ENCODE results near the gene BAZ2B. TPM values are rescaled to one million over a fixed set of nuclear protein-coding genes. Genes with fewer than 3 reads are reported as not detected.

The BAZ2B gene
- total RNA-seq, 1 experiment from 2014 or later: 34.9 TPM

DNA sequence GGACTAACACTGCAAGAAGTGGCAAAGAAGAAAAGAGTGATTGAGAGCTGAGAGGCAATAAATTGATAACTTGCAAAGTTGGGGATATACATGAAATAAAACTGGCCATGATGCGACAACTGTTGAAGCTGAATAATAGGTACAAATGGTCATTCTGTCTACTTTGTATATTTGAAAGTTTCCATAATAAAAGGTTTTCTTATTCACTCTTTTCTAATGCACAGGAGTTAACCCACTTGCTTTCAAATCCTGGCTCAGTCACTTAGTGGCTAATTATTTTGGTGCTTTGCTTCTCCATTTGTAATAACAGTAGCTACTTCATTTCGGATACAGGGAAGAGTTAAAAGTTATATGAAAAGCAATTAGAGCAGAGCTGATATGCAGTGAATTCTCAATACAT is 170.1 kb downstream of the BAZ2B start:
- BruUV-seq (replicated peaks): no TSS peak
- POLR2A ChIA-PET (ENCODE audit: unreplicated experiment): interaction anchor here (0.5 kb wide), 1 partner anchor 257 kb away, joined by 5 read pairs; no protein-coding TSS in a partner anchor

GRCh38 chr2:159445307-159445706 is 171.0 kb downstream of the BAZ2B start:
- Histone ChIP-seq H2AFZ (no peak overlapping the region), H3K4me2 (no peak overlapping the region), H3K79me2 (ENCODE audit: low read depth) (no peaks in the 10 kb centered on the region), H3K36me3 (ENCODE audit: low read depth) (peaks cover 4% of the 10 kb centered on the region; the same call in 1 of the 2 replicates), H3K9me3 (ENCODE audit: insufficient read depth, low read depth) (no peaks in the 10 kb centered on the region), H3K9me2 (ENCODE audit: insufficient read depth) (no peaks in the 10 kb centered on the region), H3K4me3 (no peak overlapping the region), H4K20me1 (ENCODE audit: insufficient read depth) (no peaks in the 10 kb centered on the region), H3F3A (ENCODE audit: insufficient read depth, low read depth) (no peaks in the 10 kb centered on the region), H3K27ac (no peak overlapping the region), H3K4me1 (replicated peaks; ENCODE audit: insufficient read depth) (no peaks in the 10 kb centered on the region), H3K27me3 (ENCODE audit: insufficient read depth, low read depth) (no peaks in the 10 kb centered on the region)
- TF ChIP-seq CTCF (conservative IDR thresholded peaks at IDR 0.05): no peak
- no peak for TF ChIP-seq EZH2 (IDR thresholded peaks at IDR 0.05; ENCODE audit: low read depth)
- ChIA-PET POLR2A (ENCODE audit: unreplicated experiment) (no interaction called here), CTCF (no interaction called here)
- BruUV-seq (replicated peaks): no TSS peak
- DNase-seq: no peak
- intact Hi-C loops (cut with micrococcal nuclease; ENCODE audit: unreplicated experiment): no loop called here

More for the DNA sequence above, 170.1 kb downstream of the BAZ2B start:
- H3K4me3 ChIP-seq: no peak overlapping the region
- H3K27ac ChIP-seq: no peak overlapping the region
- H3F3A ChIP-seq (ENCODE audit: insufficient read depth, low read depth): no peaks in the 10 kb centered on the region
- H3K4me2 ChIP-seq: no peak overlapping the region
- no peaks in the 10 kb centered on the region for H3K4me1 ChIP-seq (replicated peaks; ENCODE audit: insufficient read depth)
- H3K36me3 ChIP-seq (ENCODE audit: low read depth): peaks cover 4% of the 10 kb centered on the region; the same call in 1 of the 2 replicates
- DNase-seq: no peak
- H3K79me2 ChIP-seq (ENCODE audit: low read depth): no peaks in the 10 kb centered on the region
- H4K20me1 ChIP-seq (ENCODE audit: insufficient read depth): no peaks in the 10 kb centered on the region
- CTCF ChIA-PET: no interaction called here
- H3K9me3 ChIP-seq (ENCODE audit: insufficient read depth, low read depth): no peaks in the 10 kb centered on the region
- no peak overlapping the region for H2AFZ ChIP-seq
- no peaks in the 10 kb centered on the region for H3K9me2 ChIP-seq (ENCODE audit: insufficient read depth)
- no peaks in the 10 kb centered on the region for H3K27me3 ChIP-seq (ENCODE audit: insufficient read depth, low read depth)
- TF ChIP-seq EZH2 (IDR thresholded peaks at IDR 0.05; ENCODE audit: low read depth): no peak
- TF ChIP-seq CTCF (conservative IDR thresholded peaks at IDR 0.05): no peak
- intact Hi-C loops (cut with micrococcal nuclease; ENCODE audit: unreplicated experiment): no loop called here

- TF ChIP-seq EZH2 (IDR thresholded peaks at IDR 0.05; ENCODE audit: low read depth) (no peak), CTCF (conservative IDR thresholded peaks at IDR 0.05) (no peak)
- POLR2A ChIA-PET (ENCODE audit: unreplicated experiment): no interaction called here
- Histone ChIP-seq H3K4me3 (no peak overlapping the region), H3K9me3 (ENCODE audit: insufficient read depth, low read depth) (no peaks in the 10 kb centered on the region), H3K79me2 (ENCODE audit: low read depth) (no peaks in the 10 kb centered on the region), H3K27ac (no peak overlapping the region), H3K27me3 (ENCODE audit: insufficient read depth, low read depth) (no peaks in the 10 kb centered on the region), H4K20me1 (ENCODE audit: insufficient read depth) (no peaks in the 10 kb centered on the region), H3K4me2 (no peak overlapping the region), H3K36me3 (ENCODE audit: low read depth) (peaks cover 4% of the 10 kb centered on the region; the same call in 1 of the 2 replicates), H3F3A (ENCODE audit: insufficient read depth, low read depth) (no peaks in the 10 kb centered on the region), H3K4me1 (replicated peaks; ENCODE audit: insufficient read depth) (no peaks in the 10 kb centered on the region), H2AFZ (no peak overlapping the region), H3K9me2 (ENCODE audit: insufficient read depth) (no peaks in the 10 kb centered on the region)
- intact Hi-C loops (cut with micrococcal nuclease; ENCODE audit: unreplicated experiment): no loop called here
- no TSS peak for BruUV-seq (replicated peaks)
- CTCF ChIA-PET: interaction anchor here (0.6 kb wide), 1 partner anchor 37 kb away, joined by 4 read pairs; no protein-coding TSS in a partner anchor
- no peak for DNase-seq
Observed at GRCh38 chr2:159444754-159445153, 171.6 kb downstream of the BAZ2B start.

Measured in PC-9 (cell line).